Measurements from ENCODE around the gene ECSIT.

DNA sequence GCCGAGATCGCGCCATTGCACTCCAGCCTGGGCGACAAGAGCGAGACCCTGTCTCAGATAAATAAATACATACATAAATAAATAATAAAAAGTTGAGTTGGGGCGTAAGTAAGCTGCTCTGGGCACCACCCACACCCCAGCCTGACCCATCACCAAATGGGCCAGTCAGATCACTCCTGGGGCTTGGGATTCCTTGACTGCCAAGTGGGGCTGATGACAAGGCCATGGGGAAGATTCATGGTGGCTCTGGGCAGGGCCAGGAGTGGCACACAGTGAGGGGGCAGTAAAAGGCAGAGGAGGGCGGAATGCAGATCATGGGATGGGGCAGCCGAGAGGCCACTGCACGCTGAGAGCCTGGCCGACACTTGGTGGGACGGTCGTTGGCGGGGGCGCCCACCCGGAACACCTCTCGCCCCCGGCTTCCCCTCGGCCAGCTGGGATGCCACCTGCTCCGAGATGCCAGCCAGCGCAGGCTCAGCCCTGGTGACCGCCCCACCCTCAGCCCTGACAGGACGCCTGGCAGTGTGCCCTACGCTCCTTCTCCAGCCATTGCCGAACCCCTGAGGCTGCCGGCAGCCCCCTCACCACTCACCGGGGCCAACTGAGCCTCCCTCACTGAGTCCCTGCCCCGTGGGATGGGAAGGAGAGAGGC lies 34.2 kb downstream of the ECSIT start:
- TF ChIP-seq EZH2phosphoT487 (IDR thresholded peaks at IDR 0.05; ENCODE audit: insufficient read depth, low read depth) = no peak
- no peak for TF ChIP-seq EZH2 (IDR thresholded peaks at IDR 0.05; ENCODE audit: insufficient read depth, poor library complexity, severe bottlenecking)
